ENCODE data around the gene ABCC6. TPM values are rescaled to one million over a fixed set of nuclear protein-coding genes. Genes with fewer than 3 reads are reported as not detected.
"Not testable (repeated sequence)": the region's sequence is repeated elsewhere in the genome, so short reads cannot be mapped to it uniquely, and the experiment has no call there.

The ABCC6 gene
- total RNA-seq, 4 donors from 2014 or later, result 36.2 to 109 (median 49.6) TPM

DNA sequence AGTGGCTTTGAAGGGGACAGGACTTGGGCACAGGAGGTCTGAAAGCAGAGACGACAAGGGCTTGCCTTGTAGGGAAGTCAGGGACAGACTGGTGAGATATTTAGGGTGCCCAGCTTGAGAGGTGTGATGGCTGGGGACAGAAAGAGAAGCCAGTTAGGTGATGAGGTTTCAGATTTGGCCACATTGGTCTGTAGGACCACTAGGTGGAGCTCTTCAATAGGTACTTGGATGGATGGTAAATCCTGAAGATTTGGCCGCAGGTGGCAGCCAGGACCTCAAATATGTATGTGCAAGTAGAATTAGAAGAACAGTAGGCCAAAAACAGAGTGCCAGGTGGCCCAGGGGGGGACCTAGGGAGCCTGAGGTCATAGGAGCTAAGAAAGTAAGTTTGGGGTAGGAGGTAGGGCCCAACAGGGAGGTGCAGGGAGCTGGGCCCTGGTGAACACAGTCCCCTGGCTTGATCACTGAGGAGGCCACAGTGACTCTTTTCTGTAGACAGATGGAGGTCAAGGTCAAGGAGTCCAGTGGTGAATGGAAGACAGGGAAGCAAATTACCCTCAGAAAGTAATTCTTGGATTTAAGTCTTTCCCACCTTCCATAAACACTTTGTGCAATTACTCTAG is 34.1 kb upstream of the ABCC6 start:
- intact Hi-C loops (cut with DNase I; ENCODE audit: low total_unique reads), result not testable (repeated sequence)

GRCh38 chr16:16252377-16252776 is 29.1 kb upstream of the ABCC6 start:
- H3K4me1 ChIP-seq; DNase-seq; H3K27ac ChIP-seq; intact Hi-C loops (cut with DNase I; ENCODE audit: low total_unique reads); in situ Hi-C loops (cut with MboI; ENCODE audit: low pct_ligation_motif_present in 1 of 4, low pct_unique_long_range_greater_than_20kb in 1 of 4, low sequenced_read_pairs in 3 of 4); H3K4me3 ChIP-seq; H3K27me3 ChIP-seq; H3K9me3 ChIP-seq; H3K36me3 ChIP-seq: not testable (repeated sequence)
- no CpG with 5 or more reads among the region's 5 CpGs for WGBS, 2 donors (ENCODE audit: low coverage in 1 of 2)

More for the DNA sequence above, 34.1 kb upstream of the ABCC6 start:
- H3K27me3 ChIP-seq; H3K27ac ChIP-seq; DNase-seq; H3K9me3 ChIP-seq; H3K4me3 ChIP-seq; in situ Hi-C loops (cut with MboI; ENCODE audit: low pct_ligation_motif_present in 1 of 4, low pct_unique_long_range_greater_than_20kb in 1 of 4, low sequenced_read_pairs in 3 of 4); H3K4me1 ChIP-seq; H3K36me3 ChIP-seq: not testable (repeated sequence)
- WGBS, 2 donors (ENCODE audit: low coverage in 1 of 2), result 42% methylated on average over 2 of the region's 2 CpGs; no CpG with 5 or more reads in 1 of the 2 donors
- peak in 2 of 5 experiments; percentile 25 to 29 for TF ChIP-seq CTCF (IDR thresholded peaks at IDR 0.05)

DNA sequence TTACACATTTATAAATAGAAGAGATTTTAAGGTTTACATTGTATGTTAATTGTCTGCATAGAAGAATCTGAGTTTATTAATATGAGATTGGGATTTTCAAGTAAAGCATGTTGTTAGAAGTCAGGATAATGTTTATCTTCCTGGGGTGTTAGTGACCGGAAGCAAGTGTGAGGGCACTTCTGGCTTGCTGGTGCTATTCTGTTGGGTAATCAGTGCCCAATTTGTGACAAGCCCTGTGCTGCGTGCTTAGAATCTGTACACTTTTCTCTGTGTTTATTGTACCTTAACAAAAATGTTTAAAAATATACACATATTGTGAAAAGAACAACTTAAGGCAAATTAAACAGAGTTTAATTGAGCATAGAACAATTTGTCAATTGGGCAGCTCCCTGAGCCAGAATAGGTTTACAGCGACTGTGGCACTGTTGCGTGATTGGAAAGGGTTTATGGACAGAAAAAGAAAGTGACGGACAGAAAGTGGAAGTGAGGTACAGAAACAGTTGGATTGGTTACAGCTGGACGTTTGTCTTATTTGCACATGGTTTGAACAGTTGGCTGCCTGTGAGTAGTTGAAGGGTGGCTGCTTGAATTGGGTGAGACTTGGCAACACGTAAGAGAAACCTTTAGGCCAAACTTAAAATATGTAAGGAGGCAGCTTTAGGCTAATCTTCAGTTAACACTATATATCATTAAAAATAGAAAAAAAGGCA is 26.5 kb upstream of the ABCC6 start:
- H3K9me3 ChIP-seq; H3K4me3 ChIP-seq; intact Hi-C loops (cut with DNase I; ENCODE audit: low total_unique reads); DNase-seq; H3K27ac ChIP-seq; in situ Hi-C loops (cut with MboI; ENCODE audit: low pct_ligation_motif_present in 1 of 4, low pct_unique_long_range_greater_than_20kb in 1 of 4, low sequenced_read_pairs in 3 of 4); H3K4me1 ChIP-seq; H3K27me3 ChIP-seq; H3K36me3 ChIP-seq: not testable (repeated sequence)
- 39 to 60% methylated on average over 2 to 4 of the region's 7 CpGs for WGBS, 2 donors (ENCODE audit: low coverage in 1 of 2)

- DNase-seq; H3K4me1 ChIP-seq; H3K4me3 ChIP-seq; intact Hi-C loops (cut with DNase I; ENCODE audit: low total_unique reads); H3K27ac ChIP-seq; H3K36me3 ChIP-seq; H3K27me3 ChIP-seq; in situ Hi-C loops (cut with MboI; ENCODE audit: low pct_ligation_motif_present in 1 of 4, low pct_unique_long_range_greater_than_20kb in 1 of 4, low sequenced_read_pairs in 3 of 4); H3K9me3 ChIP-seq: not testable (repeated sequence)
- no CpG with 5 or more reads among the region's 3 CpGs for WGBS, 2 donors (ENCODE audit: low coverage in 1 of 2)
Observed at GRCh38 chr16:16247439-16247838, 24.1 kb upstream of the ABCC6 start.

DNA sequence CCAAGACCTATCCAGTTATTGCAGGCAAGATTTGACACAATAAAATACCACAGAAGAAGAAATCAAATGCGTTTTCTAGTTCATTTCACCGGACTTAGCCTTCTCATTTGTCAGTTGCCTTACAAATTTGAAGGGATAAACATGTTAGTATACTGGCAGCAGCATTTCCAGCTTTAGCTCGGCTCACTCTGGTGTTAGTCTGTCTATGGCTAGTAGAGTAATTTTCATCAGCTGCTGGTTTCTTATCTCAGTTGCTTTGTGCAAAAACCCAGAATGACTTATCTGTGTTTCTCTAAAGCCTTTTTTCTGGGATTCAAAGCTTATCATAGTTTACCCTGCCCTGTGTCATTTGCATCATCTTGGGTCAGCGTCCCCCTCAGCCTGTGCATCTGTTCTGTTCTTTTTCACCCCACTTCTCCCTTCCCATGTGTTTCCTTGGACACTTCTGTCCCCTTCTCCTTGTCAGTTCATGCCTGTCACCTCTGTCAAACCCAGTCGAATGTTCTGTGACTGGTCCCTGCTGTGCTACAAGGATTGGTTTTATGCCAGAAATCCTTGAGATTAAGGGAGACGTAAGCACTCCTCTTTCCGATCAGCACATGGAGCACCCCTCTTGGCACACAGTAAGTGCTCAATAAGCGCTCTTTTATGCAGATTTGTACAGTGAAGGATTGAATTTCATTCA is 23.4 kb upstream of the ABCC6 start:
- H3K4me3 ChIP-seq; in situ Hi-C loops (cut with MboI; ENCODE audit: low pct_ligation_motif_present in 1 of 4, low pct_unique_long_range_greater_than_20kb in 1 of 4, low sequenced_read_pairs in 3 of 4); DNase-seq; H3K27ac ChIP-seq; H3K27me3 ChIP-seq; H3K9me3 ChIP-seq; H3K36me3 ChIP-seq; intact Hi-C loops (cut with DNase I; ENCODE audit: low total_unique reads); H3K4me1 ChIP-seq: not testable (repeated sequence)
- WGBS, 2 donors (ENCODE audit: low coverage in 1 of 2), result 72 to 92% methylated on average over 2 of the region's 8 CpGs

DNA sequence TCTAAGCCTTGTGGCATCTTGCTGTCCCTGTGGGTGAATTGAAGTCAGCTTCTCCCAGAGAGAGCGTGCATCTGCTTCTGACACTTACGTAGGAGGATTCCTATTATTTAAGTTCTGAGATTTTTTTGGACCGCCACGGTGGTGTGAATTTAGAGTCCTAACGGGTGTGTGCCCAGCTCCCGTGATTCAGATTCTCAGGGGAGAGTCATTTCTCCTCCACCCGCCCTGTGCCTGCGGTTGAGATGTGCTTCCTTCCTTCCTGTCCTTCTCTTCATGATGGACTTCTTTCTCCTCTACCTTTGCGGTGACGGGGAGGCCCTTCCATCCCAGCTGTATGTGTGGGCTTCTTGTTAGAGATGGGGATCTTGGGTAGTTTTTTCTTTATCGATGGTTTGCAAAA is 20.6 kb upstream of the ABCC6 start:
- in situ Hi-C loops (cut with MboI; ENCODE audit: low pct_ligation_motif_present in 1 of 4, low pct_unique_long_range_greater_than_20kb in 1 of 4, low sequenced_read_pairs in 3 of 4); H3K27me3 ChIP-seq; H3K36me3 ChIP-seq; intact Hi-C loops (cut with DNase I; ENCODE audit: low total_unique reads); DNase-seq; H3K9me3 ChIP-seq; H3K4me3 ChIP-seq; H3K4me1 ChIP-seq; H3K27ac ChIP-seq: not testable (repeated sequence)
- WGBS, 2 donors (ENCODE audit: low coverage in 1 of 2), result 93 to 96% methylated on average over 4 to 11 of the region's 11 CpGs

DNA sequence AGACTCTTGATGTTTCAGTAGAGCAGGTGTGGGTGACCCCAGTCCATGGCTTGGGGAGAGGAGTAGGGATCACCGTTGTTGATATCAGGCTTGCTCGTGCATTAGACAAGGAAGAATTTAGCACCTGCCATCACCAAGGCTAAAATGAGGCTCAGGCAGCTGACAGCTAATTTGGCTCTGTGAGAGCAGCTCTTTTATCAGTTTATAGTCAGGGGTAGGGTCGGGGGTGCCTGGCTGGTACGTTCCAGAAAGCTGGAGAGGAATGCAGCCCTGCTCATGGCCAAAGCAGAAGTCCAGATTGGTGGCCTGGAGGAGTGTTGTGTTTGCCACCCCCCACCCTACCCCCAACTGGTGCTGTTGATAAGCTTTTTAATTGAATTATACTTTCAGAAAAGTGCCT is 17.4 kb upstream of the ABCC6 start:
- intact Hi-C loops (cut with DNase I; ENCODE audit: low total_unique reads); H3K27ac ChIP-seq: not testable (repeated sequence)

GRCh38 chr16:16237738-16238137 is 14.4 kb upstream of the ABCC6 start:
- H3K4me1 ChIP-seq; intact Hi-C loops (cut with DNase I; ENCODE audit: low total_unique reads); DNase-seq; H3K27ac ChIP-seq; H3K27me3 ChIP-seq; H3K36me3 ChIP-seq; H3K9me3 ChIP-seq; H3K4me3 ChIP-seq; in situ Hi-C loops (cut with MboI; ENCODE audit: low pct_ligation_motif_present in 1 of 4, low pct_unique_long_range_greater_than_20kb in 1 of 4, low sequenced_read_pairs in 3 of 4): not testable (repeated sequence)
- 90 to 91% methylated on average over 5 of the region's 5 CpGs for WGBS, 2 donors (ENCODE audit: low coverage in 1 of 2)

More for the DNA sequence above, 17.4 kb upstream of the ABCC6 start:
- H3K4me3 ChIP-seq; H3K9me3 ChIP-seq; in situ Hi-C loops (cut with MboI; ENCODE audit: low pct_ligation_motif_present in 1 of 4, low pct_unique_long_range_greater_than_20kb in 1 of 4, low sequenced_read_pairs in 3 of 4); H3K4me1 ChIP-seq; H3K36me3 ChIP-seq; H3K27me3 ChIP-seq; DNase-seq: not testable (repeated sequence)
- 88% methylated on average over 4 of the region's 4 CpGs; no CpG with 5 or more reads in 1 of the 2 donors for WGBS, 2 donors (ENCODE audit: low coverage in 1 of 2)

- H3K36me3 ChIP-seq; DNase-seq; H3K27me3 ChIP-seq; intact Hi-C loops (cut with DNase I; ENCODE audit: low total_unique reads); in situ Hi-C loops (cut with MboI; ENCODE audit: low pct_ligation_motif_present in 1 of 4, low pct_unique_long_range_greater_than_20kb in 1 of 4, low sequenced_read_pairs in 3 of 4); H3K27ac ChIP-seq; H3K4me1 ChIP-seq; H3K4me3 ChIP-seq; H3K9me3 ChIP-seq: not testable (repeated sequence)
- WGBS, 2 donors (ENCODE audit: low coverage in 1 of 2), result 92 to 100% methylated on average over 2 to 6 of the region's 6 CpGs
Observed at GRCh38 chr16:16237071-16237470, 13.8 kb upstream of the ABCC6 start.

DNA sequence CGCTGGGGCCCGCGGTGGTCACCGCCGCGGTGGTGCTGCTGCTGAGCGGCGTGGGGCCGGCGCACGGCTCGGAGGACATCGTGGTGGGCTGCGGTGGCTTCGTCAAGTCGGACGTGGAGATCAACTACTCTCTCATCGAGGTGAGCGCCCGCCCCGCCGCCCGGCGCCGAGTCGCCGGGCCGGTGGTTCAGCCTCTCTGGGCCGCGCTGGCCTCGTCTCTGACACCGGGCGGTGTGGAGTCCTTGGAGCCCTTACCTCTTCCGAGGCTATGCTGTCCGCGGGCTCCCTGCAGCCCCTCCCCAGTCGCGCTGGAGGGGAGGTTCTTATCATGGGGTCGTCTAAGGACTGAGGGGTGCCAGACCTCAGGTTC is 9.4 kb upstream of the ABCC6 start:
- no CpG with 5 or more reads among the region's 39 CpGs for WGBS, 2 donors (ENCODE audit: low coverage in 1 of 2)
- in situ Hi-C loops (cut with MboI; ENCODE audit: low pct_ligation_motif_present in 1 of 4, low pct_unique_long_range_greater_than_20kb in 1 of 4, low sequenced_read_pairs in 3 of 4); DNase-seq; H3K27me3 ChIP-seq; H3K36me3 ChIP-seq; H3K27ac ChIP-seq; H3K4me1 ChIP-seq; intact Hi-C loops (cut with DNase I; ENCODE audit: low total_unique reads); H3K9me3 ChIP-seq; H3K4me3 ChIP-seq: not testable (repeated sequence)
